ENCODE data around the gene TSHZ2.

GRCh38 chr20:53068241-53068640 lies 96.1 kb downstream of the TSHZ2 start:
- TF ChIP-seq EP300 (IDR thresholded peaks at IDR 0.05) (no peak), CTCF (IDR thresholded peaks at IDR 0.05) (no peak), POLR2A (IDR thresholded peaks at IDR 0.05; ENCODE audit: low read depth) (no peak)

Data from esophagus muscularis mucosa (tissue), 4 donors.